ENCODE data around the gene PXMP2.

- no peak for TF ChIP-seq CTCF (IDR thresholded peaks at IDR 0.05)
- TF ChIP-seq POLR2A (IDR thresholded peaks at IDR 0.05): no peak
- no peak for TF ChIP-seq POLR2AphosphoS5 (IDR thresholded peaks at IDR 0.05)
Observed at GRCh38 chr12:132661972-132662371, 25.4 kb upstream of the PXMP2 start.

Data from breast epithelium (tissue), 3 donors.